ENCODE results near the gene TEX22.

TEX22 gene

GRCh38 chr14:105444859-105445258 is 46.5 kb downstream of the TEX22 start:
- no peak for DNase-seq

- DNase-seq, result no peak
Measured at GRCh38 chr14:105445290-105445689, 47.0 kb downstream of the TEX22 start.

- no peak for DNase-seq
Measured at GRCh38 chr14:105445901-105446845, 47.8 kb downstream of the TEX22 start.

- no peak for DNase-seq
Measured at GRCh38 chr14:105446971-105447370, 48.6 kb downstream of the TEX22 start.

GRCh38 chr14:105447651-105448640 is 49.6 kb downstream of the TEX22 start:
- DNase-seq, result no peak

- DNase-seq, result peak; percentile 73
Measured at GRCh38 chr14:105448706-105449111, 50.4 kb downstream of the TEX22 start.

- DNase-seq, result no peak
Measured at GRCh38 chr14:105449276-105450122, 51.2 kb downstream of the TEX22 start.

- DNase-seq, result no peak
Measured at GRCh38 chr14:105450123-105450505, 51.8 kb downstream of the TEX22 start.

GRCh38 chr14:105450864-105451720 is 52.8 kb downstream of the TEX22 start:
- DNase-seq, result no peak

GRCh38 chr14:105452963-105453362 is 54.6 kb downstream of the TEX22 start:
- DNase-seq, result no peak

- DNase-seq, result no peak
Measured at GRCh38 chr14:105453847-105454246, 55.5 kb downstream of the TEX22 start.

GRCh38 chr14:105455086-105455640 is 56.8 kb downstream of the TEX22 start:
- DNase-seq, result no peak

GRCh38 chr14:105455766-105456660 is 57.7 kb downstream of the TEX22 start:
- DNase-seq, result no peak

- no peak for DNase-seq
Measured at GRCh38 chr14:105456736-105457617, 58.6 kb downstream of the TEX22 start.

GRCh38 chr14:105458010-105458409 is 59.7 kb downstream of the TEX22 start:
- no peak for DNase-seq

- no peak for DNase-seq
Measured at GRCh38 chr14:105458571-105458970, 60.2 kb downstream of the TEX22 start.

- no peak for DNase-seq
Measured at GRCh38 chr14:105460116-105460515, 61.8 kb downstream of the TEX22 start.

GRCh38 chr14:105460616-105461015 is 62.3 kb downstream of the TEX22 start:
- no peak for DNase-seq

GRCh38 chr14:105461903-105462302 is 63.6 kb downstream of the TEX22 start:
- no peak for DNase-seq
